Subcutaneous adipose tissue (tissue), 4 donors: ENCODE data around the gene SERTAD1. TPM values are rescaled to one million over a fixed set of nuclear protein-coding genes. Genes with fewer than 3 reads are reported as not detected.

ENCODE experiments used
- CTCF ChIP-seq: fragments of 450-650 bp; IDR thresholded peaks from one replicate; pipeline ENCODE4 v1.5.1; 2016; ENCODE audit warnings: low read depth, mild to moderate bottlenecking, control low read depth, antibody characterized with exemption, moderate library complexity
- small RNA-seq: library from RNA; depleted of rRNA; stranded (forward); fragments of <200 nt; gene quantifications from one replicate; pipeline ENCODE3, GENCODE V24; 2016
- total RNA-seq, 4 donors: library from RNA; depleted of rRNA; stranded (reverse); fragments of >200 nt; gene quantifications; one replicate each; pipeline ENCODE4 v1.1.0, GENCODE V29; 2016

The SERTAD1 gene
- total RNA-seq, 4 donors from 2014 or later, result 7.6 to 13.4 (median 11.1) TPM

- no peak for TF ChIP-seq CTCF
Observed at GRCh38 chr19:40371802-40372122, 54.0 kb downstream of the SERTAD1 start.

Small RNA genes within 50 kb of the gene (small RNA-seq; reads per million reads assigned to genes)
- not detected for gene RF00017

Other genes with a start within 250 kb of the SERTAD1 start
- 10 to 100 TPM in 1 of 4 donors, 1 to 10 TPM in 3; 1.5 to 13.9 (median 4.1) TPM for gene MAP3K10, start 234.6 kb downstream of the SERTAD1 start, total RNA-seq
- gene TTC9B, start 207.6 kb downstream of the SERTAD1 start, total RNA-seq, result not detected
- gene CCNP, start 199.3 kb downstream of the SERTAD1 start, total RNA-seq, result 1 to 10 TPM in 2 of 4 donors, not detected in 2; 1.5 TPM
- gene AKT2, start 140.6 kb downstream of the SERTAD1 start, total RNA-seq, result 100 to 1,000 TPM in 1 of 4 donors, 10 to 100 TPM in 3; 81.7 to 175 (median 93.9) TPM
- gene C19orf47, start 77.6 kb downstream of the SERTAD1 start, total RNA-seq, result 10 to 100 TPM in 3 of 4 donors, 1 to 10 TPM in 1; 6.8 to 19.2 (median 10.2) TPM
- 1,000 to 10,000 TPM in 1 of 4 donors, 100 to 1,000 TPM in 3; 142 to 1,114 (median 314) TPM for gene PLD3, start 77.3 kb downstream of the SERTAD1 start, total RNA-seq
- gene HIPK4, start 35.8 kb downstream of the SERTAD1 start, total RNA-seq, result under 1 TPM in 2 of 4 donors, not detected in 2; 0.22 to 0.34 TPM
- gene PRX, start 12.6 kb downstream of the SERTAD1 start, total RNA-seq, result 1 to 10 TPM; 2.0 to 8.1 (median 3.4) TPM
- gene SERTAD3, start 18.3 kb upstream of the SERTAD1 start, total RNA-seq, result 10 to 100 TPM; 13.7 to 17.5 (median 15.5) TPM
- gene BLVRB, start 39.8 kb upstream of the SERTAD1 start, total RNA-seq, result 100 to 1,000 TPM; 213 to 378 (median 247) TPM
- gene SPTBN4, start 41.0 kb upstream of the SERTAD1 start, total RNA-seq, result 1 to 10 TPM; 1.4 to 5.1 (median 2.3) TPM
- 10 to 100 TPM; 29.0 to 48.4 (median 34.8) TPM for gene SHKBP1, start 150.9 kb upstream of the SERTAD1 start, total RNA-seq
- gene LTBP4, start 175.4 kb upstream of the SERTAD1 start, total RNA-seq, result 100 to 1,000 TPM in 1 of 4 donors, 10 to 100 TPM in 3; 39.0 to 170 (median 78.7) TPM